Inflammatory macrophage treated with lipopolysaccharide for 4 hours (primary cell): Measurements from ENCODE around the gene EVI2A.
"Not testable (repeated sequence)": the region's sequence is repeated elsewhere in the genome, so short reads cannot be mapped to it uniquely, and the experiment has no call there.

Source experiments
- DNase-seq: peaks from one replicate; pipeline ENCODE4 v3.0.0-alpha.2; 2020

EVI2A gene

DNA sequence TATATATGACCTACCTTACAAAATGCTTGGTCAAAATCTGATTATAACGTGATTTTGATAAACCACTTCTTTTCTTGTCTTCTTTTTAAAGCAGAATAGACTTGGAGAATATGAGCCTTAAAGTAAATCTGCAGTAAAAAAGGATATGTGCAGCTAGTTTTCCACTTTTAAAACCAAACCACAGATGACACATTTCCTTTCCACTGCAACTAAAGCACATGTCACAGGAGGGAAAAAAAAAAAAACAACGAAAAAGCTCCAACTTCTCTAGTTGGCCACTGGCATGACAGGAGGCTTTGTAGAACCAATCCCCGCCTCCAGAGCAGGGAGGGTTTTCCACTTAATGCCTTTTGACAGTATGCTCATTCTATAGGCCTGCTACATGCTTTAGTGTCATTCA lies at the start of gene EVI2A:
Gene EVI2A (minus strand): TSS at position 142 of the 400 bp plus-strand sequence. CDS start 2,609 bp downstream, outside the sequence.
- DNase-seq = peak; percentile 95

GRCh38 chr17:31369266-31369665 lies 47.8 kb upstream of the EVI2A start:
- no peak for DNase-seq

DNA sequence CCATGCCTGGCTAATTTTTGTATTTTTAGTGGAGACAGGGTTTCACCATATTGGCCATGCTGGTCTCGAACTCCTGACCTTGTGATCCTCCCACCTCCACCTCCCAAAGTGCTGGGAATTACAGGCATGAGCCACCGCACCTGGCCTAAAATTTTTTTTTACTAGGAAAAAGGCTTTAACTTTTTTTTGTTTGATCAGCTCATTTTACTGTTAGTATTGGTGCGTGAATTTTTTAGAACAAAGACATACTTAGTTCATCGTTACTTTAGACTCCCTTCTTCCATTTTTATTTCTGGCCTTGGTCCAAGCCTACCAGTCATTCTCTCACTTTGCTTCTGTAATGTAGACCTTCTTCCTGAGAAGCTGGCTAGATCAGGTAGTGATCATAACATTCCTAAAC lies 44.7 kb upstream of the EVI2A start:
- no peak for DNase-seq

- DNase-seq = no peak
Observed at GRCh38 chr17:31364012-31364411, 42.6 kb upstream of the EVI2A start.

DNA sequence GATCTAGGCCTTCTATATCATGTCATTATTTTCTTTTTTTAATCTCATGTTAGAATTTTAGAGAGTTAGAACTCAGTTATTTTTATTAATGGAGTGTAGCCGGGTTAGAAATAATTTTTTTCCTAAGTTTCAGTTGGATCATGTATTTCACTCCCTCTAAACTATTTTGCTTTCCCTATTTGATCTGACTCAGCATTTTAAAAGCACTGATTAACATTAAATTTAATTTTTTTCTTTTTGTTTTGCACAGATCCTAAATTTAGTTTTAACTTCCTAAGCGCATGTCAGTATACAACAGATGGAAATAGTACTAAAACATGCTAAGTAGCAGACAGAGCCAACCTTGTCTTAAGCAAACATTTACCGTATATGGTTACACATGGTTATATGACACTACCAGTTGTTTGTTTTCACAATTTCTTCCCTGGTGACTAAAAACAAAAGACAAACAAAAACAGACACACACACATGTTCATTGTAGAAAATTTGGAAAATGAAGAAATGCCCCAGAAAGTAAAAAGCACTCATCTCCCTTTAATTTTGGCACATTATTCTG lies 36.5 kb upstream of the EVI2A start:
- no peak for DNase-seq

DNA sequence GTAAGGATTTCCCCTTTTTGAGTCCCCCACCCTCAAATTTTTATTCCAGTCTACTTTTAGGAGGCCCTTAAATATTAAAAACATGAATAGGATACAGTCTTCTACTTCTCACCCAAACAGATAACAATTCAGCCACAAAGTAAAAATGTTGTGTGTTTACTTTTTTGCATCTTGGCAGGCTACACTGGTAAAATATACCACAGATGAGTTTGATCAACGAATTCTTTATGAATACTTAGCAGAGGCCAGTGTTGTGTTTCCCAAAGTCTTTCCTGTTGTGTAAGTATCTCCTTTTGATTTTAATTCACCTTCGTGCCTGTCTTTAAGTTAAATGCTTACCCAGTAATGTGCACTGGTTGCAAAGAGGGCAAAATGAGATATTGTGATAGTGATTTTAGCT lies 35.7 kb upstream of the EVI2A start:
- no peak for DNase-seq

DNA sequence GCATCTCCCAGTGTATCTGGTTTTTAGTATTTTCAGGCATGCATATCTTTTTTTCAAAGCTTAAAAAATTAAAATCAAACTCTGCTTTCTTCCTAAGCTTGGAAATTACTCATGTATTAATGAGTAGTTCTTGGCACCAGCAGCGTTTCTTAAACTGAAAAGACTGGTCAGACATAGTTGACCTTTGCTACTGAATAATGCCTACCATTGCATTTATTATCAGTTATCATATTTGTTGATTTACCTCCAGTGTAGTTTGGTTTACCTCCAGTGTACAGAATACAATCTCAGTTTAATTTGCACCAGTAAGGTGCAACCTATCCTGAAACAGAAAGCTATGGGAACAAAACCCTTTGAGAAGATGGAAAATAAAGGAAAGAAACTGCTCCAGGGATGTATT lies 34.5 kb upstream of the EVI2A start:
- no peak for DNase-seq

DNA sequence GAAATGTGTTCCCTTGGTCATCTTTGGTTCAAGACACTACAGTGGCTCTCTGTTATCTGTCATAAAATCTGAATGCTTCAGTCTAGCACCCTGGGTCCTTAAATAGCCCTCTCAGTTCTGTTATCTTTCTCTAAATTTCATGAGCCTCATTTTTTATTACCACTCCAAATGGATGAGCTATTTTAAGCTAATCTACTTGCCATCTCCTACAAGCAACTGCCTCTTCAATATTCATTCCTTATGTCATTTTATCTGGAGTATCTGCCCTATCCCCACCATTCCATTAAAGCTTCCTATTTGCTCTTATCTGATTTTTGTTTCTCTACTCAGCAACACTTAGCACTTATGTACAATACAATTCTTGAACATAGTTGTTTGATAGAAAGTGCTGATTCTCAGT lies 28.0 kb upstream of the EVI2A start:
- DNase-seq = no peak

DNA sequence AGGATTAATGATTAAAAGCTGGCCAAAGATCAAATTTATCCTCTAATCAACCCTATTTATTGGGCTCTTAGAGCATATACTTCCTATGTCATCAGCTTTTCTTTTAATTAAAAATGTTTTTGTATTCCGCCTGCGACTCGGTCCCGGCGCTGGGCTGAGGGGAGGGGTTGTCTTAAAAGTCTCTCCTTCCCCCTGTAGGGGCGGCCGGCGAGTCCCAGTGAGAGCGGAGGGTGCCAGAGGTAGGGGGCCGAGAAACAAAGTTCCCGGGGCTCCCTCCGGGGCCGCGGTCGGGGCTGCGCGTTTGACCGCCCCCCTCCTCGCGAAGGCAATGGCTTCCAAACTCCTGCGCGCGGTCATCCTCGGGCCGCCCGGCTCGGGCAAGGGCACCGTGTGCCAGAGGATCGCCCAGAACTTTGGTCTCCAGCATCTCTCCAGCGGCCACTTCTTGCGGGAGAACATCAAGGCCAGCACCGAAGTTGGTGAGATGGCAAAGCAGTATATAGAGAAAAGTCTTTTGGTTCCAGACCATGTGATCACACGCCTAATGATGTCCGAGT lies 23.8 kb upstream of the EVI2A start:
- DNase-seq = not testable (repeated sequence)

- DNase-seq = peak; percentile 11
Observed at GRCh38 chr17:31339906-31340661, 18.7 kb upstream of the EVI2A start.

DNA sequence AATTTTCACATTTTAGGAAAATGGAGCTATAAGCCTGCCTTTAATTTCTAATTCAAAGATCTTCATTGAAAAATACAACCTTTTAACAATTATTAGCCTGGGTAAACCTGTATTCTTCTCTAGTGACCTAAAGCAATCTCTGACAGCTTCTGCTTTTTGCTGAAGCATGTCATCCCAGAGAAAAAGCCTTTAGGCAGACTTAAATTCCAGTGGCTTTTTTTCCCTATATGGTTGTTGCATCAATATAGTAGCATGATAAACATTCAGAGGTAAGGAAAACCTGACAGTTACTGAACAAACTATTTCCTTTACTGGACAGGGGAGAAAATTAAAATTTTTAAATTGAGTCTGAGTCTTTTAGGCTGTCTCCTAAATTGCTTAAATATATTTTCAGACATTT lies 7.8 kb upstream of the EVI2A start:
- no peak for DNase-seq

- DNase-seq = no peak
Observed at GRCh38 chr17:31328160-31328535, 6.7 kb upstream of the EVI2A start.

DNA sequence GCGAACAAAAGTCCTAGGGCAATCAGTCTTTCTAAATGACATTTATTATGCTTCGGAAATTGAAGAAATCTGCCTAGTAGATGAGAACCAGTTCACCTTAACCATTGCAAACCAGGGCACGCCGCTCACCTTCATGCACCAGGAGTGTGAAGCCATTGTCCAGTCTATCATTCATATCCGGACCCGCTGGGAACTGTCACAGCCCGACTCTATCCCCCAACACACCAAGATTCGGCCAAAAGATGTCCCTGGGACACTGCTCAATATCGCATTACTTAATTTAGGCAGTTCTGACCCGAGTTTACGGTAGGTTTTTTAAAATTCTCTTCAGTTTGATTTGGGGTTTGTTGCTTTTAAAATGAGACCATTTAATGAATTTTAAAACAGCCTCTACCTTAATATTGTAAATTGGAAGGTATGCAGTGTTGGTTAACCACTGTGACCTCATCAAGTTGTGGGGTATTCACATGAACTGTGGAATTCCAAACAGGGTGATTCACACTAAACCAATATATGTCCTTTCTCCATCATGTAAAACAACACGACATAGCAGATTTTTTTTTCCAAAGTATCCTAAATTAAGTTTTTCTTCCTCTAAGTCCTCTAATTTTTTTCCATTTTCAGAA lies 6.2 kb upstream of the EVI2A start:
- DNase-seq = no peak

DNA sequence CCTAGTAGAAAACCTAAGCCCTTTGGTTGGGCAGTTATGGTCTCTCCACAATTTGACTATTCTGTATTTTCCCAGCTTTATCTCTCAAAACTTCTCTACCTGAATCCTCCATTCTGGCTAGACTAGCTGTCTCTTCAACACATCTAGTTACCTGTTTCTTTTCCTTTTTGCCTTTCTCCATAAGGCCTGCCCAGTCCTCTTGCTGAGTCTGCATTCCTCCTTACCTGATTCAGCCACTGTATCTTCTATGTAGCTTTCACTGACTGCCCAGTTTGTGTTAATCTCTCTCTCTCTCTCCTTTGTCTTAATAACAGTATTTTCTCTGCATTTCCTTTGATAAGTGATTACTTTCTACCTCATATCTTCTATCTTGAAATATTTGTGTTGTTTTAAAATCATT lies 2.1 kb upstream of the EVI2A start:
- no peak for DNase-seq

DNA sequence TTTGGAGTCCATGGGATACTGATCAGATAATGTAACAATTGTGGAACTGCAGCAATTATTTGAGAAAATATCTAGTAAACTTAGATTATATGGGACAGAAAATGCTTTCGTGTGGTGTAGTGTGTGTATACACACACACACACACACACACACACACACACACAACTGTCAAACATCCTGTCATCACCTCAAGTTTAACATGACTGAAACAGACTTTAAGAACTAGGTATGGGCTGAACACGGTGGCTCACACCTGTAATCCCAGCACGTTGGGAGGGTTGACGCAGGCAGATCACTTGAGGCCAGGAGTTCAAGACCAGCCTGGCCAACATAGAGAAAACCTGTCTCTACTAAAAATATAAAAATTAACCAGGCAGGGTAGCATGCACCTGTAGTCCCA lies 544 bp upstream of the EVI2A start:
- DNase-seq = no peak

DNA sequence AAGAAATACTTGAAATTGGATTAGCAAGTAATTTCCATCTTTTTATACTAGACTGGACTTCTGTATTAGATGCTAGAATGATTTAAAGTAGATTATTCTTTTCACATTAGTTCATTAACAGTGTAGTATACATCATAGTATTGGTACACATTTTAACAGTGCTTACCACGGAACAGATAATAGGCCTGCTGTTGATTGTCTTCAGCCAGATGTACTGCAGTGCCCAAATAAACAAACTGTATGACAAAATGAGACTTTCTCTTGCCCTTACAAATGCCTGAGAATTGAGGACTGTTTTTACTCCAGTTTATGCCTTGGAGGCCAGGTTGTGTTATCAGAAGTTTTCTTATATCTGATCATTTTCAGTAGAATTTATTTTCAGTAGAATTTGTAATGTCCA lies 631 bp downstream of the EVI2A start:
- no peak for DNase-seq

DNA sequence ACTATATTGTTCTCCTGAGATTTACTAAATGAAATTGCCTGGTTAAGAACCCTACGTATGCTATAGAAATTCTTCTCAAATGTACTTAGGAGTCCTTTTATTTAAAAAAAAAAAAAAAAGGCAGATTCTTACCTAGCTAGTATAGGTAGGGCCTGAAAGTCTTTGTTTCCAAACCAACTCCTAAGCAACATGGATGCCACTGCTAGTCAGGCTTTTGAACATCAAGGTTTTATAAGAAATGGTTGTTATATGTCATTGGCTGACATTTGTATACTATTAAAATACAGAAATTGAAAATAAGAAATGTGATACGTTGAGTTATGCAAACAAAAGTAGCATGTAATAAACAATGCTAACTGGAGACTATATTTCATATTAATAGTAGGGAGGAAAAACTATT lies 1.2 kb downstream of the EVI2A start:
- no peak for DNase-seq

DNA sequence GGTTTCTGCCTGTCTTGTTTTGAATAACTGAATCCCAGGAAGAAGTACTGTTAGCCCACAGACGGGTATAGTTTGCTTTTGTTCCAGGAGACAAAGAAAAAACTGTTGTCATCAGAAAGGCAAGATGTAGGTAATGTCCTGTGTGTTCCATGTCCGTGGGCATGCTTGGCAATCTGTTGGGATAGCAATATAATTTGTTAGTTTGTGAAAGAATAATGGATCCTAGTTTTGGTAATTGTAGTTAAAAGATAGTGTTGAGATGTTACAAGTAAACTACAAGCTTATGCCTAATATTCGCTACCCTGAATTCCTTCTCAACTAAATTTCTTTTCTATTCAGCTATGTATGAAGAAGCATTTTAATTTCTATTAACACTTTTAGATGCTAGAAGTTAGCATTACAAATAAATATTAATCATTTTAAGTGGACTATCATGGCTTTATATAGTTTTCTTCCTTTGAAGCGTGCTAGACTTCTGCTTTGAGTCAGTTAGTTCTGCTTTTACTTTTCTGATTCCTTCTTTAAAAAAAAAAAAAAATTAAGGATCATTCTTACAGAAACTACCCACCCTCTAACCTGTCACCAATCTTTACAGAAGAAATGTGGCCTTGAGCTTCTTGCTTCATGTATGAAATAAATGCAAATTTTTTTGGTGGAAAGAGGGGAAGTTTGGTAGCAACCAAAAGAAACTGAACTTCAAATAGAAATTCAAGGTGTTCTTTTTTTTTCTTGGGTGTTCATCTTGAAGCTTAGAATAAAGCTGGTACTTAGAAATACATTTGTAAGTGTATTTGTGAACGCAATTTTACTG lies 2.4 kb downstream of the EVI2A start:
- peak; percentile 82 for DNase-seq

- DNase-seq = peak; percentile 94
Observed at GRCh38 chr17:31318298-31318801, 3.1 kb downstream of the EVI2A start.

DNA sequence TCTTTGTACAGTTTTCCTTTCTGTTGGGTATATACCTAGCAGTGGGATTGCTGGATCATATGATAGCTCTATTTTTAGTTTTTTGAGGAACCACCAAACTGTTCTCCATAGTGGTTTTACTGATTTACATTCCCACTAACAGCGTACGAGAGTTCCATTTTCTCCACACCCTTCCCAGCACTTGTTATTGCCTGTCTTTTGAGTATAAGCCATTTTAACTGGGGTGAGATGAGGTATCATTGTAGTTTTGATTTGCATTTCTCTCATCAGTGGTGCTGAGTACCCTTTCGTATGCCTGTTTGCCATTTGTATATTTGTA lies 6.7 kb downstream of the EVI2A start:
- peak; percentile 52 for DNase-seq

- peak; percentile 95 for DNase-seq
Observed at GRCh38 chr17:31313982-31314781, 7.2 kb downstream of the EVI2A start, which contains the start of gene EVI2B. Gene EVI2B, minus strand, starts transcription at chr17:31314054. Its CDS starts 8,445 bp downstream, at chr17:31305609.

DNA sequence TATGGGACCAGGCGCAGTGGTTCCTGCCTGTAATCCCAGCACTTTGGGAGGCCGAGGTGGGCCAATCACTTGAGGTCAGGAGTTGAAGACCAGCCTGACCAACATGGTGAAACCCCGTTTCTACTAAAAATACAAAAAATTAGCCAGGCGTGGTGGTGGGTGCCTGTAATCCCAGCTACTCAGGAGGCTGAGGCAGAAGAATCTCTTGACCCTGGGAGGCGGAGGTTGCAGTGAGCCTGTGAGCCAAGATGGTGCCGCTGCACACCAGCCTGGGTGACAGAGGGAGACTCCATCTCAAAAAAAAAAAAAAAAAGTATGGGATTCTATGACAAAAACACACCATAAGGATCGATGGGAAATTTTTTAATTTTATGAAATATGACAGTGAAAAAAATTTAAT lies 9.2 kb downstream of the EVI2A start:
- peak; percentile 41 for DNase-seq
